ENCODE results near the gene CDH23.

GRCh38 chr10:71753960-71754505 lies 357.3 kb downstream of the CDH23 start:
- no peak for TF ChIP-seq CTCF (IDR thresholded peaks at IDR 0.05)
- TF ChIP-seq POLR2AphosphoS5 (IDR thresholded peaks at IDR 0.05), result no peak
- TF ChIP-seq POLR2A (IDR thresholded peaks at IDR 0.05; ENCODE audit: low read depth), result no peak
- no peak for TF ChIP-seq EP300 (IDR thresholded peaks at IDR 0.05)
